Fibroblast of mammary gland (primary cell): ENCODE results near the gene SEC16A.

Source experiments
- DNase-seq: peaks from one replicate; pipeline ENCODE4 v3.0.0-alpha.2; 2010; ENCODE audit warnings: low read depth
- H3K4me3 ChIP-seq: 2 replicates; pipeline ENCODE4 v1.5.1; 2011; ENCODE audit warnings: low read depth, mild to moderate bottlenecking, low read length, moderate library complexity; ENCODE audit not compliant: control insufficient read depth
- TF ChIP-seq, protein P1 (sequence below): conservative IDR thresholded peaks from 2 replicates; pipeline ENCODE4 v1.5.1; 2011; ENCODE audit warnings: low read depth, low read length, inconsistent platforms; ENCODE audit not compliant: control insufficient read depth, insufficient read depth

SEC16A gene

DNA sequence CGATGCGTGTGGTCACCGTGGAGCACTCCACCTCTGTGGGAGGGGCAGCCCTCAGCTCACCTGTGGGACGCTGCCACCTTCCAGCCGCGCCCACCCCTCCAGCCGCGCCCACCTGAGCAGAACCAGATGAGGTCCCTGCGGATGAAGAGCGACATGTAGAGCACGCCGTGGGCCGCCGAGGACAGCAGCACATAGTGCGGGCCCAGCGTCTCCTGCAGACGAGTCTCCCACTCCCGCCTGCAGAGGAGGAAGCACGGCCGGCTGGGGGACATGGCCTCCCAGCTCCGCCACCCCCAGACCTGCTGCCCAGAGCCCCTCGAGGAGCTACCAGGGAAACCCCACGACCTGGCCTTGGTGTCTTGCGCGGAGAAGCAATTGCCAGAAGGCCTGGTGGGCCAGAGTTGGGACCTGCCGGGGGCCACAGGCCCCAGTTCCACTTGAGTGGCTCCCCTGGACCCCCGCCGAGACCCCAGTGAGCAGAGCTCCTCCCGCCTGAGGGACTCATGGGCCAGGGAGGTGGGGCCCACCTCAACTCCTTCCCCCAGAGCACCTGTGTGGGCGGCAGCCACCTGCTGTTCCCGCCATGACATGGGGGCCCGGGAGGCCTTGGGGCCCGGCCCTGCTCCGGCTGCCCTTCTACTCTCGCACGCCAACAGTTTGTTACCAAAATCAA lies 49.7 kb downstream of the SEC16A start:
- TF ChIP-seq, protein P1, sequence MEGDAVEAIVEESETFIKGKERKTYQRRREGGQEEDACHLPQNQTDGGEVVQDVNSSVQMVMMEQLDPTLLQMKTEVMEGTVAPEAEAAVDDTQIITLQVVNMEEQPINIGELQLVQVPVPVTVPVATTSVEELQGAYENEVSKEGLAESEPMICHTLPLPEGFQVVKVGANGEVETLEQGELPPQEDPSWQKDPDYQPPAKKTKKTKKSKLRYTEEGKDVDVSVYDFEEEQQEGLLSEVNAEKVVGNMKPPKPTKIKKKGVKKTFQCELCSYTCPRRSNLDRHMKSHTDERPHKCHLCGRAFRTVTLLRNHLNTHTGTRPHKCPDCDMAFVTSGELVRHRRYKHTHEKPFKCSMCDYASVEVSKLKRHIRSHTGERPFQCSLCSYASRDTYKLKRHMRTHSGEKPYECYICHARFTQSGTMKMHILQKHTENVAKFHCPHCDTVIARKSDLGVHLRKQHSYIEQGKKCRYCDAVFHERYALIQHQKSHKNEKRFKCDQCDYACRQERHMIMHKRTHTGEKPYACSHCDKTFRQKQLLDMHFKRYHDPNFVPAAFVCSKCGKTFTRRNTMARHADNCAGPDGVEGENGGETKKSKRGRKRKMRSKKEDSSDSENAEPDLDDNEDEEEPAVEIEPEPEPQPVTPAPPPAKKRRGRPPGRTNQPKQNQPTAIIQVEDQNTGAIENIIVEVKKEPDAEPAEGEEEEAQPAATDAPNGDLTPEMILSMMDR: no peak
- no peak for DNase-seq
- no peak overlapping the region for H3K4me3 ChIP-seq

DNA sequence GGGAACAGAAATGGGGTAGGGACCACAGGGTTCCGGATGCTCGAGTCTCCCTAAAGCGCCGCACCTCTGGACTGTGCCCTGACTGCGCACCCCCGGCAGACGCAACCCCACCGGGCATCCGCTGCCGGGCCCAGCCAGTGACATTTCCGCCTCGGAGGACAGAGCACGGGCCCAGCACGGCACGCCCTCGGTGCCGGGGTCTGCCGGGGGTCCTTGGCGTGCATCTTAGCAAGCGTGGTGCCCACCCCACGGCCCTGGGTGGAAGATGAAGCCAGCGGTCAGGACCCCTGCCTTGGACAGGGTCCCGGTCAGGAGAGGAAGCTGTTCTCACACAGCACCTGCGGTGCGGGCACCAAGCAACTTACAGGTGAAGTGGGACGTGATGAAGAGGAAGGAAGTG lies 50.2 kb downstream of the SEC16A start:
- H3K4me3 ChIP-seq: no peak overlapping the region
- no peak for DNase-seq
- TF ChIP-seq, protein P1: no peak

DNA sequence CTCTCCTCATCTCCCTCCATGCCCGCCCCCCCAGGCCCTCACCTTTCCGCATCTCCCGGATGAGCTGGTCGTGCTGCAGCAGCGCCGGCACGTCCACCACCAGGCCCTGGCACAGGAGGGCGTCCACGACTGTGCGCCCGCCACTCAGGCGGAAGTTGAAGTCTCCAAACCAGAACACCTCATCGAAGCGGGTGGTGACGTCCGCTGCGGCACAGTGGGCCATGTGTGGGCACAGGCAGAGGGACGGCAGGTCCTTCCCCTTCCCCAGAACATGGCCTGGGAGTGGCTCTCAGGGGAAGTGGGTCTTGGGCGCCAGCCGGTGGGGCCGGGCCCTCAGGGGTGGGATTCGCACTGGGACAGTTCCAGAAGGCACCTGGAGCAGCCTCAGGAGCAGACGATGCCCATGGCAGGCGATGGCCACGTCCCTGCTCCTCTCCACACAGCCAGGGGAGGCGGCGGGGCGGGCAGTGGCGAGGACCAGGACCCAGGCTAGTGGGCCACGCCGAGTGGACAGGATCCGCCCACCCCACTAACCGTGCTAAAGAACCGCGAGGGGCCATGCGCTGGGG lies 51.0 kb downstream of the SEC16A start:
- TF ChIP-seq, protein P1: no peak
- no peak for DNase-seq
- no peak overlapping the region for H3K4me3 ChIP-seq

DNA sequence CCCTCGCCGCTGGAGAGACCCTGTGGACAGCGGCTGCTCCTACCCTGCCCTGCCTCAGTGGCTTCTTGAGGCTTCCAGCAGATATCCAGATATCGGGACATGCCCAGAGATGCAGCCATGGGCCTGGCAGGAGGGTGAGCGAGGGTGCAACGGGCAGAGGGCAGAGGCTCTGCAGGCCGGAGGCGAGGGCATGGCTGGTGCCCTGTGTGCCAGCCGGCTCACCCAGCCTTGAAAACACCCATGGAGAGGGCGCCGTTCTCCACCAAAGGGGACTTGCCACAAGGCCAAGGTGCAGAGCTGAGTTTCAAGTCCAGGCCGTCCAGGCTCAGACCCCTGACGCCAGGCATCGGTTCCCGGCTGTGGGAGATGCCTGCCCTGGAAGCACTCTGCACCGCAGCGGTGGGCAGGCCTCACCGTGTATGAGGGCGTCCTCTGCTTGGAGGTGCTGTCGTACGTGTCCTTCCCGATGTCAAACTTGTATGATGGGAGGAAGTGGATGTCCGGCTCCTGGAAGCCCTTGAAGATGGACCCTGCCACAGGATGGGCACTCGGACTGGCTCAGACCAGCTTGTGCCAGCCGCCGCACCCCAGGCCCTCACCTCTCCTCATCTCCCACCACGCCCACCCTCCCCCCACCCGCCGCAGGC lies 52.1 kb downstream of the SEC16A start:
- no peak overlapping the region for H3K4me3 ChIP-seq
- DNase-seq: no peak
- TF ChIP-seq, protein P1: no peak

DNA sequence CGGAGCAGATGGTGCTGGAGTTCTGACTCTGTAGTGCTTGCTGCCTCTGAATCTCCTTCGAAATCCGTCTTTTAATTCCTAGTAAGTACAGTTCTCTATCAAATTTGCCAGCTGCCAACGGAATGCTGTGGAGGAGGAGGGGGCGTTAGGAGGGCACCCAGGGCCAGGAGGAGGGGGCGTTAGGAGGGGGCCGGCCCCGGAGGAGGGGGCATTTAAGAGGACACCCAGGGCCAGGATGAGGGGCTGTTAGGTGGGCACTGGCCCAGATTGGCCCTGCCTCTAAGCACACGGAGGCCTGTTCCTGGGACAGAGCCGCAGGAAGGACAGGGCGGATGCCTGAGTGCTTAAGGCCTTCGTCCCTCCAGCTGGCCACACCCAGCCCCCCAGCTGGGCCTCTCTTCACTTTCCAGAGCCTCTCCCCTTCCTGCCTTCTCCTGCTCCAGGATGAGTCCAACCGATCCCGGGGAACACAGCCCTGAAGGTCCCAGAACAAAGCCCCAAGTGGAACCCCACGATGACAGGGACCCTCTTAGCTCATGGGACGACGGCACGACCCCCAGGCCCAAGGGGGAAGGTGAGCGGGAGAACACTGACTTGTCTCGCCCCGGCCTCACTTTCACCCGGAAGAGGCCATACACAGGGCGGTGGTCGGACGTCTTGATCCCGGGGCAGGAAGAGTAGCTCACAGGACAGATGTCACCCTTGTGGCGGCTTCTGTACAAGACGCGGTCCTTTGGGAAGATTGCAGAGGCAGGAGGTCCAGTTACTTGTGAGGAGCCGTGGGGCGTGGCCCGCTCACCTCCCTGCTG lies 53.0 kb downstream of the SEC16A start:
- H3K4me3 ChIP-seq: no peak overlapping the region
- TF ChIP-seq, protein P1: no peak
- DNase-seq: no peak

DNA sequence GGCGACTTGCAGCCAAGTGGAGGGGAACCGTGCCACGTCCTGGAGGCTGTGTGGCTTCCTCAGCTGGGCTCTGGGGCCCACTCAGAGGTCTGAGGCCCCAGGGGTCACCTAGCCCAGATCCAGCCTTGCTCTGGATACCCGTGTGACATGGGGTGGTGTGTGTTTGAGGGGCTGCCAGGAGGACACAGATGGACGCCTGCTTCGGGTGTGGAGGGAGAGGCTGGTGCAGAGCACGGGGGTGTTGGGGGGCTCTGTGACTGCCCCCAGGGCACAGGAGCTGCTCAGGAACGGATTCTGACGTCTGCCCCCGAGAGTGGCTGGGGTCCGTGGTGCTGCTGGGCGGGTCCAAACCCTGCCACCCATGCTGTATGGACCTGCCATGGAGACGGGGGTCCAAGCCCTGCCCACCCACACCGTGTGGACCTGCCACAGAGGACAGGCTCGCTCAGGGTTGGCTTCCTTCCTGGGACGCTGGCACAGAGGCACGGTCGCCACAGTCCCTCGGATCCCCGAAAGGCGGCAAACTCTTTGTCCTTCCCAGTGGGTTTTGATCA lies 53.7 kb downstream of the SEC16A start:
- H3K4me3 ChIP-seq: no peak overlapping the region
- no peak for DNase-seq
- TF ChIP-seq, protein P1: no peak
